ENCODE data around the gene SUSD6. TPM values are rescaled to one million over a fixed set of nuclear protein-coding genes. Genes with fewer than 3 reads are reported as not detected.

The SUSD6 gene
- total RNA-seq, 2 experiments from 2014 or later, result 23.1 to 43.6 TPM

DNA sequence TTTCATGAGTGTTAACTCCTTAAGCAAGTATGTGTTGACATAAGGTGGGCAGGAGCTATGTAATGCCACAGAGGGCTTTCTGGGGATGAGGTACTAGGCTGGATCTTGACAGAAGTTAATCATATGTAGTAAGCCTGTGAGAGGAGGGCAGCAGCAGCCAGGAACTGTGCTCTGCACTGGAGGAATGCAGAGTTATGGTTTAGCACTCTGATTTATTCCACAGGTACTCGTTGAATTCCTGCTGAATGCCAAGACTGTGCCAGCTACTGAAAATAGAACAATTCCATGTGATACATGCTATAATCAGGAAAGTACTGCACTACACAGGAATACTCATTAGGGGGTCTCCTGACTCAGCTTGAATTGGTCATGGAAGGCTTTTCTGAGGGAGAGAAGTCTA is 58.7 kb downstream of the SUSD6 start:
- H3K9me2 ChIP-seq (ENCODE audit: insufficient read depth, low read length), result no peaks in the 10 kb centered on the region
- H3K4me1 ChIP-seq (ENCODE audit: insufficient read depth, low read length, poor library complexity, severe bottlenecking), result peaks cover 98% of the 10 kb centered on the region
- CTCF ChIA-PET (ENCODE audit: unreplicated experiment), result no interaction called here
- no peak overlapping the region for H2AFZ ChIP-seq (ENCODE audit: low read length)
- no peak for DNase-seq (ENCODE audit: low spot score)
- H3K79me2 ChIP-seq (ENCODE audit: insufficient read depth, low read depth, low read length), result peaks cover 97% of the 10 kb centered on the region
- POLR2A ChIA-PET, result interaction anchor here (0.8 to 3.0 kb wide), 4 partner anchors 20 to 58 kb away, joined by 3 to 7 read pairs (median 4); partner anchors contain the start of gene SUSD6
- TF ChIP-seq, protein P1, sequence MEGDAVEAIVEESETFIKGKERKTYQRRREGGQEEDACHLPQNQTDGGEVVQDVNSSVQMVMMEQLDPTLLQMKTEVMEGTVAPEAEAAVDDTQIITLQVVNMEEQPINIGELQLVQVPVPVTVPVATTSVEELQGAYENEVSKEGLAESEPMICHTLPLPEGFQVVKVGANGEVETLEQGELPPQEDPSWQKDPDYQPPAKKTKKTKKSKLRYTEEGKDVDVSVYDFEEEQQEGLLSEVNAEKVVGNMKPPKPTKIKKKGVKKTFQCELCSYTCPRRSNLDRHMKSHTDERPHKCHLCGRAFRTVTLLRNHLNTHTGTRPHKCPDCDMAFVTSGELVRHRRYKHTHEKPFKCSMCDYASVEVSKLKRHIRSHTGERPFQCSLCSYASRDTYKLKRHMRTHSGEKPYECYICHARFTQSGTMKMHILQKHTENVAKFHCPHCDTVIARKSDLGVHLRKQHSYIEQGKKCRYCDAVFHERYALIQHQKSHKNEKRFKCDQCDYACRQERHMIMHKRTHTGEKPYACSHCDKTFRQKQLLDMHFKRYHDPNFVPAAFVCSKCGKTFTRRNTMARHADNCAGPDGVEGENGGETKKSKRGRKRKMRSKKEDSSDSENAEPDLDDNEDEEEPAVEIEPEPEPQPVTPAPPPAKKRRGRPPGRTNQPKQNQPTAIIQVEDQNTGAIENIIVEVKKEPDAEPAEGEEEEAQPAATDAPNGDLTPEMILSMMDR (conservative IDR thresholded peaks at IDR 0.05; ENCODE audit: low read length), result no peak
- no peak for TF ChIP-seq EZH2phosphoT487 (IDR thresholded peaks at IDR 0.05; ENCODE audit: borderline replicate concordance, low read depth, low read length)
- H3K4me2 ChIP-seq (ENCODE audit: low read length), result no peak overlapping the region
- peaks cover 53% of the 10 kb centered on the region; the same call in 1 of the 2 replicates for H3K36me3 ChIP-seq (ENCODE audit: insufficient read depth, low read length)
- peaks cover 73% of the 10 kb centered on the region for H4K20me1 ChIP-seq (ENCODE audit: insufficient read depth, low read length)
- no peak overlapping the region for H3K4me3 ChIP-seq (ENCODE audit: low read depth, low read length, poor library complexity, severe bottlenecking)
- intact Hi-C loops (cut with micrococcal nuclease; ENCODE audit: unreplicated experiment), result loop anchor here (5.0 kb wide), 1 partner anchor 37 kb away; no protein-coding TSS in a partner anchor
- no peak overlapping the region for H3K27ac ChIP-seq (ENCODE audit: low read depth, low read length, poor library complexity, severe bottlenecking)
- no TSS peak for BruUV-seq (replicated peaks)
- no peaks in the 10 kb centered on the region for H3K9me3 ChIP-seq (ENCODE audit: low read length)

DNA sequence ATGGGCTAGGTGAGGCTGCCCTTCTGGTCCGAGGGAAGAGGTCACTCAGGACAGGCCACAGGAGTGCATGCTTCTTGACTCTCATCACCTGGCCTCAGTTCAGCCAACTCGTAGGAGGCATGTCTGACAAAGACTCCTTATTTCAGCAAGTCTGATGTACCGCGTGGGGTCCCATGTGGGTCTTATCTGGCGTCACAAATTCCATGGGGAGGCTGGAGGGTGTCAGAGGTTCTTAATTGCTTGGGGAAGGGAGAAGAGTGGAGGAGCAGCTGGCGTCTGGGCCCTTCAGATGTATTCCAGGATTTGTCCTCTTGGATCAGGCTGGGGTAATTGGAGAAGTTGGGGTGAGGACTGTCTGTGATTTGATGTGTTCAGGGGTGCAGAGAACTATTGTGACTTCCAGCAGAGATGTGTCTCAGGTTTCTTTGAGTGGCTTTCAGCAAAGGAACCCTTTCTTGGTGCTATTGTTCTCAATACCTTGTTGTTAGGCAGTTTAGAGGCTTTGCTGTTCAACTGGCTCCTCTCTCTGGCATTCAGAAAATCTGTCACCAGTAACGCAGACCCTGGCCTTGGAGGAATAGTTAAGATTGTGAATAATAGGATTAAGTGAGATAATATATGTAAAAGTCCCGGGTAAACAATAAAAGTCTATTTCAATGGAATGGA is 60.1 kb downstream of the SUSD6 start:
- intact Hi-C loops (cut with micrococcal nuclease; ENCODE audit: unreplicated experiment), result loop anchor here (2.0 to 5.0 kb wide), 2 partner anchors 21 to 36 kb away; no protein-coding TSS in a partner anchor
- ChIA-PET POLR2A (no interaction called here), CTCF (ENCODE audit: unreplicated experiment) (no interaction called here)
- H3K9me3 ChIP-seq (ENCODE audit: low read length), result no peaks in the 10 kb centered on the region
- peaks cover 94% of the 10 kb centered on the region for H3K4me1 ChIP-seq (ENCODE audit: insufficient read depth, low read length, poor library complexity, severe bottlenecking)
- H3K36me3 ChIP-seq (ENCODE audit: insufficient read depth, low read length), result peaks cover 62% of the 10 kb centered on the region
- peaks cover 70% of the 10 kb centered on the region for H4K20me1 ChIP-seq (ENCODE audit: insufficient read depth, low read length)
- H3K4me2 ChIP-seq (ENCODE audit: low read length), result peak overlapping the region; percentile 65; the same call in 1 of the 2 replicates
- peaks cover 97% of the 10 kb centered on the region for H3K79me2 ChIP-seq (ENCODE audit: insufficient read depth, low read depth, low read length)
- no peak for DNase-seq (ENCODE audit: low spot score)
- TF ChIP-seq, protein P1 (conservative IDR thresholded peaks at IDR 0.05; ENCODE audit: low read length), result no peak
- TF ChIP-seq EZH2phosphoT487 (IDR thresholded peaks at IDR 0.05; ENCODE audit: borderline replicate concordance, low read depth, low read length), result no peak
- no peak overlapping the region for H3K4me3 ChIP-seq (ENCODE audit: low read depth, low read length, poor library complexity, severe bottlenecking)
- H3K9me2 ChIP-seq (ENCODE audit: insufficient read depth, low read length), result no peaks in the 10 kb centered on the region
- H2AFZ ChIP-seq (ENCODE audit: low read length), result no peak overlapping the region
- no TSS peak for BruUV-seq (replicated peaks)
- H3K27ac ChIP-seq (ENCODE audit: low read depth, low read length, poor library complexity, severe bottlenecking), result peak overlapping the region; percentile 72

GRCh38 chr14:69672356-69672755 is 61.0 kb downstream of the SUSD6 start:
- no peak for DNase-seq (ENCODE audit: low spot score)
- H4K20me1 ChIP-seq (ENCODE audit: insufficient read depth, low read length), result peaks cover 63% of the 10 kb centered on the region
- no peak overlapping the region for H2AFZ ChIP-seq (ENCODE audit: low read length)
- peak overlapping the region; percentile 65 for H3K4me2 ChIP-seq (ENCODE audit: low read length)
- peak overlapping the region; percentile 72 for H3K27ac ChIP-seq (ENCODE audit: low read depth, low read length, poor library complexity, severe bottlenecking)
- peaks cover 87% of the 10 kb centered on the region for H3K4me1 ChIP-seq (ENCODE audit: insufficient read depth, low read length, poor library complexity, severe bottlenecking)
- H3K4me3 ChIP-seq (ENCODE audit: low read depth, low read length, poor library complexity, severe bottlenecking), result peak overlapping the region; percentile 8
- ChIA-PET POLR2A (interaction anchor here (1.5 to 1.8 kb wide), 2 partner anchors 20 to 42 kb away, joined by 3 to 5 read pairs; no protein-coding TSS in a partner anchor), CTCF (ENCODE audit: unreplicated experiment) (no interaction called here)
- H3K79me2 ChIP-seq (ENCODE audit: insufficient read depth, low read depth, low read length), result peaks cover 96% of the 10 kb centered on the region
- BruUV-seq (replicated peaks), result no TSS peak
- H3K36me3 ChIP-seq (ENCODE audit: insufficient read depth, low read length), result peaks cover 63% of the 10 kb centered on the region
- intact Hi-C loops (cut with micrococcal nuclease; ENCODE audit: unreplicated experiment), result loop anchor here (2.0 to 5.0 kb wide), 2 partner anchors 20 to 35 kb away; no protein-coding TSS in a partner anchor
- no peaks in the 10 kb centered on the region for H3K9me3 ChIP-seq (ENCODE audit: low read length)
- H3K9me2 ChIP-seq (ENCODE audit: insufficient read depth, low read length), result no peaks in the 10 kb centered on the region
- TF ChIP-seq, protein P1 (conservative IDR thresholded peaks at IDR 0.05; ENCODE audit: low read length), result no peak
- no peak for TF ChIP-seq EZH2phosphoT487 (IDR thresholded peaks at IDR 0.05; ENCODE audit: borderline replicate concordance, low read depth, low read length)
